AG04450 (cell line): ENCODE measurements around the gene FASTKD1. TPM values are rescaled to one million over a fixed set of nuclear protein-coding genes. Genes with fewer than 3 reads are reported as not detected.

Experiments used
- CTCF ChIA-PET: fragments of 300-600, 350-600 bp; formaldehyde crosslinking; extraction: SDS; loops from one replicate; lab custom pipeline; 2022; ENCODE audit warnings: antibody characterized with exemption, inconsistent platforms; lab: Charles Lee
- POLR2A ChIA-PET: fragments of 350-600 bp; formaldehyde crosslinking; extraction: SDS; loops from one replicate; lab custom pipeline; 2021; ENCODE audit warnings: antibody characterized with exemption, inconsistent platforms; lab: Yijun Ruan, JAX
- DNase-seq: peaks from one replicate; pipeline ENCODE4 v3.0.0-alpha.2; 2011; ENCODE audit warnings: low read depth, low spot score
- H3K27ac ChIP-seq: one replicate; pipeline ENCODE4 v1.5.1; 2012; ENCODE audit warnings: low read depth, low read length, control low read depth
- H3K27me3 ChIP-seq: one replicate; pipeline ENCODE4 v1.6.0; 2012; ENCODE audit warnings: low read length; ENCODE audit not compliant: control insufficient read depth, insufficient read depth
- H3K4me3 ChIP-seq: 2 replicates; pipeline ENCODE4 v1.5.1; 2011; ENCODE audit warnings: mild to moderate bottlenecking, low read depth, low read length, control low read depth
- H3K9me3 ChIP-seq: 2 replicates; pipeline ENCODE4 v1.5.1; 2012; ENCODE audit warnings: low read length; ENCODE audit not compliant: control insufficient read depth, insufficient read depth
- polyA plus RNA-seq: library from polyadenylated mRNA; depleted of rRNA; stranded (reverse); fragments of >200 nt; gene quantifications from 2 replicates; pipeline ENCODE4 v1.2.3, GENCODE V29; 2011
- TF ChIP-seq, protein P1 (sequence below): IDR thresholded peaks from 2 replicates; pipeline ENCODE4 v1.5.1; 2011; ENCODE audit warnings: low read depth, low read length, control low read depth, inconsistent platforms

The FASTKD1 gene
- polyA plus RNA-seq, 1 experiment: 23.1 TPM

- ChIA-PET POLR2A (no interaction called here), CTCF (interaction anchor here (1.7 kb wide), 1 partner anchor 14 kb away, joined by 6 read pairs; no protein-coding TSS in a partner anchor)
- no peak for DNase-seq
- Histone ChIP-seq H3K27me3 (no peaks in the 10 kb centered on the region), H3K4me3 (no peak overlapping the region), H3K27ac (no peak overlapping the region), H3K9me3 (no peaks in the 10 kb centered on the region)
- TF ChIP-seq, protein P1, sequence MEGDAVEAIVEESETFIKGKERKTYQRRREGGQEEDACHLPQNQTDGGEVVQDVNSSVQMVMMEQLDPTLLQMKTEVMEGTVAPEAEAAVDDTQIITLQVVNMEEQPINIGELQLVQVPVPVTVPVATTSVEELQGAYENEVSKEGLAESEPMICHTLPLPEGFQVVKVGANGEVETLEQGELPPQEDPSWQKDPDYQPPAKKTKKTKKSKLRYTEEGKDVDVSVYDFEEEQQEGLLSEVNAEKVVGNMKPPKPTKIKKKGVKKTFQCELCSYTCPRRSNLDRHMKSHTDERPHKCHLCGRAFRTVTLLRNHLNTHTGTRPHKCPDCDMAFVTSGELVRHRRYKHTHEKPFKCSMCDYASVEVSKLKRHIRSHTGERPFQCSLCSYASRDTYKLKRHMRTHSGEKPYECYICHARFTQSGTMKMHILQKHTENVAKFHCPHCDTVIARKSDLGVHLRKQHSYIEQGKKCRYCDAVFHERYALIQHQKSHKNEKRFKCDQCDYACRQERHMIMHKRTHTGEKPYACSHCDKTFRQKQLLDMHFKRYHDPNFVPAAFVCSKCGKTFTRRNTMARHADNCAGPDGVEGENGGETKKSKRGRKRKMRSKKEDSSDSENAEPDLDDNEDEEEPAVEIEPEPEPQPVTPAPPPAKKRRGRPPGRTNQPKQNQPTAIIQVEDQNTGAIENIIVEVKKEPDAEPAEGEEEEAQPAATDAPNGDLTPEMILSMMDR: no peak
These were observed 59.7 kb downstream of the FASTKD1 start for GRCh38 chr2:169513926-169514325.

GRCh38 chr2:169513094-169513493 is 60.6 kb downstream of the FASTKD1 start:
- Histone ChIP-seq H3K9me3 (peaks cover 2% of the 10 kb centered on the region; the same call in 1 of the 2 replicates), H3K27me3 (no peaks in the 10 kb centered on the region), H3K27ac (no peak overlapping the region), H3K4me3 (no peak overlapping the region)
- ChIA-PET POLR2A (no interaction called here), CTCF (interaction anchor here (1.7 kb wide), 1 partner anchor 15 kb away, joined by 6 read pairs; no protein-coding TSS in a partner anchor)
- TF ChIP-seq, protein P1: no peak
- DNase-seq: no peak

- no peak for DNase-seq
- Histone ChIP-seq H3K27ac (no peak overlapping the region), H3K27me3 (no peaks in the 10 kb centered on the region), H3K9me3 (peaks cover 3% of the 10 kb centered on the region; the same call in 1 of the 2 replicates), H3K4me3 (no peak overlapping the region)
- ChIA-PET POLR2A (no interaction called here), CTCF (interaction anchor here (1.3 kb wide), 1 partner anchor 16 kb away, joined by 5 read pairs; no protein-coding TSS in a partner anchor)
- TF ChIP-seq, protein P1: no peak
These were observed 61.1 kb downstream of the FASTKD1 start for GRCh38 chr2:169512525-169512924.

DNA sequence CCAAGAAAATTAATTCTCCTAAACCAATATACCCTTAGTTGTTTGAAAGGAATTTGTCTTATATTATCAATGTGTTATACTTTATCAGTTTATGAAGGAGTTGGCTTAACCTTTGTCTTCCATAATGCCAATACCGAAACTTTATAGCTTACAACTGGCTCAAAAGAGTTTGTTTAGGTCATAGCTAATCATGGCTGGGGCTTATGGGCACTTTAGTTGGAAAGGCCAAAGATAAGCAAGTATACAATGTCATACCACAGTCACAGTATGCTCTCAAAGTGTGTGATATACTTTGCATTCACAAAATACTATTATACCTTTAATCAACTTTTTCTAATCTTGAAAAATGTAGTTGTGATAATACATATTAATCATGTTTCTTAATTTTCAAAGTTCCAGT is 61.8 kb downstream of the FASTKD1 start:
- POLR2A ChIA-PET: no interaction called here
- CTCF ChIA-PET: interaction anchor here (1.3 kb wide), 1 partner anchor 16 kb away, joined by 5 read pairs; no protein-coding TSS in a partner anchor
- no peak overlapping the region for H3K27ac ChIP-seq
- H3K27me3 ChIP-seq: no peaks in the 10 kb centered on the region
- TF ChIP-seq, protein P1: no peak
- no peak for DNase-seq
- no peak overlapping the region for H3K4me3 ChIP-seq
- peaks cover 3% of the 10 kb centered on the region; the same call in 1 of the 2 replicates for H3K9me3 ChIP-seq

DNA sequence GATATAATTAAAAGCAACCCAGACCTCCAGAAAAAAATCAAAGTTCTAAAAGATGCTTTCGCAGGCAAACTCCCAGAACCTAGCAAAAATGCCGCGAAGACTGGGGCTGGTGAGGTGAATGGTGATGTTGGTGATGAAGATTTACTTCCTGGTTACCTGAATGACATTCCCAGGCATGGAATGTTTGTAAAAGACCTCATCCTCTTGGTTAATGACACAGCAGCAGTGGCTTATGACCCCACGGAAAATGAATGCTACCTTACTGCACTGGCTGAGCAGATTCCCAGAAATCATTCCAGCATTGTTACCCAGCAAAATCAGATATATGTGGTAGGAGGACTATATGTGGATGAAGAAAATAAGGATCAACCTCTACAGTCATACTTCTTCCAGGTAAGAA is 63.2 kb downstream of the FASTKD1 start:
- ChIA-PET POLR2A (no interaction called here), CTCF (no interaction called here)
- no peak for DNase-seq
- Histone ChIP-seq H3K4me3 (no peak overlapping the region), H3K9me3 (peaks cover 5% of the 10 kb centered on the region; the same call in 1 of the 2 replicates), H3K27me3 (no peaks in the 10 kb centered on the region), H3K27ac (no peak overlapping the region)
- TF ChIP-seq, protein P1: no peak
